ENCODE results near the gene B3GAT2. TPM values are rescaled to one million over a fixed set of nuclear protein-coding genes. Genes with fewer than 3 reads are reported as not detected.

The B3GAT2 gene
- polyA plus RNA-seq, 3 donors: 1.0 to 1.3 (median 1.3) TPM

DNA sequence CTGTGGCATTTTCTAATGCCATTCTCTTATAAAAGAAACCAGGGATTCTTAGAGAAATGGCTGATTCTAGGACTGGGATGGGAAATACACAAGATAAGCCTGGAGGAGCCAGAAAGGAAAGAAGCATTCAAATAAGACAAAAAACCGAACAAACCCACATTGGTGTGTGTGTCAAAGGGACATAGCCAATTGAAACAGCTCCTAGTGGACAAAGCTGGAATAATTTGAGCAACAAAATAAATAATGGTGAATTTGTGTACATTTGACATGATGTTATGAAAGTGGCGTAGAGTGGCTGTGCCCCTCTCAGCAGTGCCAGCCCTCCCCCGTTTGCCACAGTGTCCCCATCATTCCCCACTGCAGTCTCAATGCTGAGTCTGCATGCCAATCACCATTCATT lies 55.5 kb downstream of the B3GAT2 start:
- no peak for DNase-seq

DNA sequence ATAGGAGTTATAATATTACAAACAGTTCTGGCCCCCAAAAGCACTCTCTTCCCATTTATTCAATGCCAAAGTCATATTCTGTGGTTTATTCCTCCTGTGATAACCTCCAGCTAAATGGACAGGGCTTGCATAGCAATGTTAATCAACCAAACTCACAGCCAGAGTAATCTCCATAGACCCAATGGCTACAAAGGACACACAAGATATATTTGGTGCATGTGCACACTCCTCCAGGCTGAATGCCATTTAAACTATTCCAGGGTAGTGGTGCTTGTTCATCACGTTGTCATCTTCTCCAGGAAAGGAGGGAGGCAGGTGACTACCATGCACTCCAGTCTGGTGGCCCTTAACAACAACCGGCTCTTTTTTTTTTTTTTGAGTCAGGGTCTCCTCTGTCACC lies 56.8 kb downstream of the B3GAT2 start:
- DNase-seq: no peak

DNA sequence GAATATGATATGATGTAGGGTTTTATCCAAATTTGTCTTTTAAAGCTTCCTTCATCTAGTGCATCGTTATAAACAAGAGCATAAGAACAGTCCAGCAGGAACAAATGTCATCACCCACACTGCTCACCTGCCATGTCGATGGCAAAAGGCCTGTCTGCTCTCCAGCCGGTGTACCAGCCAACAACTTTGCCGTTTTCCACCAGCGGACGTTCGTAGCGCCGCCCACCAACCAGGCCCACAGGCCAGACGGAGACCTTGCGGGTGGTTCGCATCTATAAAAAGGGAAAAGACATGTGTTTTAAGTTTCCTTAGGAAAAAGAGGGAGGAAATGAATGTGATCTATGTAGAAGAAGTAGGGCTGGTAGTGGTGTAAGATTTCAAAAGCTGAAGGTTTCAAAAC lies 62.9 kb downstream of the B3GAT2 start:
- no peak for DNase-seq

DNA sequence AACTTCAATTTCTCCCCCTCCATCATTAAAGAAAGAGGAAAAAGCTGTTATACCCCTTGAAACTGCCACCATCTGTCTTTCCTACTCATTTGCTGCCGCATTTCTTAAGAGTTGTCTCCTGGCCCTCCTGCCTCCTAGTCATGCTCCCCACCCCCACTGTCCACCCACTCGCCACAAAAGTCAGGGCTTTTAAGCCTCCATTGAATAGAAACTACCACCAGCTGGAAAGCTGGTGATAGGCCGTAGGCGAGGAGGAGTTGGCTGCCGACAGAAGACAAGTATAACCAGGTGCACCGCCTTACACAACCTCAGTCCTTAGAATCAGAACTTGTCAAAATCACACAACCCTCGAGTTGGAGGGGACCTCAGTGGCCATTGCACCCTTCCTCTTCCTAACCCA lies 67.6 kb downstream of the B3GAT2 start:
- DNase-seq: no peak

DNA sequence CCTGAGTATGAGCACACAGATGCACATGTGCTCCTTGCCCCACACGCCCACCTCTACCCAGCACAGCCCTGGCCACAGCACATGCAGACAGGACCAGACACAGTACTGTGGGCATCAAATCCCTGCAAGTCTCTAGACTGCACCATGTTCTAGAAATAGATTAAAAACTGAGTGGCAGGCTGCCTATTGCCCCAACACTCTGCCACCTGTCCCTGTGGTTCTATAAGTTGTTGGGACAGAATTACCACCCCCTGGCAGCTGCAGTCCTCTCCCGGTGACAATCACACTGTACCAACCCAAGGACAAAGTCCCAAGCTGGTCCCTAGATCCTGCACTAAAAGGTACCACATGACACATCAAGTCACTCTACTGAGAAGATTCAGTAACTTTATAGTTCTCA lies 70.2 kb downstream of the B3GAT2 start:
- no peak for DNase-seq

DNA sequence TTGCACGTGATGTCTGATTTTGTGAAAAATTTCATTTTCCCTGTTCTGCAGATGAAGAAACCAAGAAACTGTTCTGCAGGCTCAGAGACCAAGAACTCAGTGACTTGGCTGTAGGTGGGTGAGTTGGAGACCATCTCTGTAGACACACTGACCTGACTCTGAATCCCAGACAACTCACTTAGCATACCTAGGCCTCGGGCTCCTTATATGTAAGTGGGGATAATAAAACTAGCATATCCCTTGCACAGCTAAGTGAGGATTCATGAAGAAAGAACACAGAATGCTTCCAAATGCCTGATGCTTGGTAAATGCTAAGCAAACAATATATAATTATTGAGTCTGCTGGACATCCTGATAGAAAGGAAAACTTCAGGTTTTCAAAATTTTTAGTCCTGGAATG lies 70.8 kb downstream of the B3GAT2 start:
- DNase-seq: no peak

DNA sequence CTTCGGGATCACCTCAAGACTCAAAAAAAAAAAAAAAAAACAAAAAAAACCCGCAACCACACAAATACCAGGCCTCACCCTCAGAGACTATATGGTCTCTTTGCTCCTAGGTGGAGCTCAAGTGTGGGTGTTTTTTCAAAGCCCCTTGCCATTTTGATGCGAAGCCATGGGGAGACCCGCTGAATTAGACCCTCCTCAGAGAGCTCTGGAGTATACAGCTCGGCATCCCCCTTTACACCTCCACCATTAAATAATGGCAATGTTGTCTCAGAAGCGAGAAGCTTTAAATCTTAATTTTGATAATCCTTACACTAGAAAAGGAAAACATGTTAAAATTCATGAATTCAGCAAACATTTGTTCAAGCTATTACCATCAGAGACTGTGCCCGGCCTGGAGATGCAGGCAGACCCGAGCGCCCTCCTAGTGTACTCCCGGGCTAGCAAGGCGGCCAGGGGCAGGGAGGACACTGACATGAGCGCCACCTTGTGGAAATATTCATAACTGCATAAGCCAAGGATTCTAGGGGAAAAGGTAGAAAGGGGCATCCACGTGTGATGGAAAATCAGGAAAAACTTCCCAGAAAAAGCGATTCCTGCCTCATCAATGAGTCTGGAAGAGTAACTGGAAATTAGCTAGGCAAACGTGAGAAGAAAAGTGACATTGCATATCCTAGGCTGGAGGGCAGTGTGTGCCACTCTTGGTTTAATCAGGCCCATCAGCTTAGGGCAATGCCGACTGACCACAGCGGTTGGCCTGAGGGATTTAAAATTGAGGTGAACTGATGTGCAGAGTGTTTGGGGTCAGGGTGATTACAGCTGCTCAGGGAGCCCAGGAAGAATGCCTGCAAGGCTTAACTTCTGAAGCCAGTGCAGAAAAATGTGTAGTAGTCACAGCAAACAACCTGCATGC lies 72.5 kb downstream of the B3GAT2 start:
- peak; percentile 24 for DNase-seq

DNA sequence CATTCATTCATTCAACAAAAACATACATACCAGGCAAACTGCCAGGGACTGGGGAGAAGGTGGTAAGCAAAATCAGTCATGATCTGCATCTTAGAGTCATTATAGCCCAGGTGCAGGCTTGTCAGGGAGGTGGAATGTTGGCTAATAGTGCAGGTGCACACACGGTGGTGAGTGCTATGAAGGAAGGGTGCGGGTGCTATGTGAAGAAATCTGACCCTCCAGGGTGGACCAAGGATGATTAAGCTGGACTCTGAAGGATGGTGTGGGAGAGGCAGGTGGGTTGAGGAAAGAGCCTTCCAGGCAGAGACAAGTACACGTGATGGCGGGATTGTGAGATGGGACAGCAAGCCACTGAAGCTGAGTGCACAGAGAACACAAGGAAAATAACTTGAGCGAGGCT lies 77.4 kb downstream of the B3GAT2 start:
- no peak for DNase-seq

DNA sequence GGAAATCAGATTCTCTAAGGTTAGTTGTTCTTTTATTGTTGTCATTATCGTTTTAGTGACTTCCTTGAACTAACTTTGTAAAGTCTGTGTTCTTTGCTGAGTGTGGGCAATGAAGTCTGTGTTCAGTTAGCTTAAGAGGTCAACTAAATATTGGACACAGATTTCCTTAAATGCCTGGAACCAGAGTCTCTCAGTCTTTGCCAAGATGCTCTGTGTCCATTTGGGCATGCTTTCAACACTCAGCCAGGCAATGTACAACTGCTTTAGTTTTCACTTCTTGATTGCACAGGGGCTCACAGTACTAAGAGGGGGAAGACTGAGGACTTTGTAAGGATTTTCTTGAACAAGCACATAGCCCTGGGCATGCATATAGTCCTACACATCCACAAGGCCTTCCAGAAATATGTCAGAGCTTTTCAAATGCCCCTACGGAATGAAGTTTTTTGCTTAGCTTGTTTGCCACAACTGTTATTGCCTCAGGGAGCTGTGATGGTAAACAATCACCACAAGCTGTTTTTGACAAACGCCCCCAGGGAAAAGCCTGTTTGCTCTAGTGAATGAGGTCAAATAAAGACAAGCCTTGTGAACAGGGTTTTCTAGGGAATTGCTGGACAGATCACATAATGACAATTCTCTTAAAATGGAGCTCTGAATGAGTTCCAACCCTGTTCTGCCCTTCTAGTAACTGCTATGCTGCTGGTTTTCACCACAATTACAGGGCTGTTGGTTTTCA lies 82.5 kb downstream of the B3GAT2 start:
- DNase-seq: no peak

DNA sequence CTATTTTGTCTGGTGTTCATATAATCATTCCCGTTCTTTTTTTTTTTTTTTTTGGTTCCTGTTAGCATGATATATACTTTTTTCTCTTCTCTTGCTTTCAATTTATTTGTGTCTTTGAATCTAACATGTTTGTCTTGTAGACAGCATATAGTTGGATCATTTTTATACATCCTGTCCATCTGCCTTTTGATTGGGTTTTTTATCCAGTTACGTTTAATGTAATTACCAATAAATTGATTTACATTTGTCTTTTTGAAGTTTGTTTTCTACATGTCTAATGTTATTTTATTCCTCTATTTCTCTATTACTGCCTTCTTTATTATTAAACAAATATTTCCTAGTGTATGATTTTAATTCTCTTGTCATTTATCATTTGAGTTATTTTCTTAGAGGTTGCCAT lies 84.4 kb downstream of the B3GAT2 start:
- DNase-seq: no peak

DNA sequence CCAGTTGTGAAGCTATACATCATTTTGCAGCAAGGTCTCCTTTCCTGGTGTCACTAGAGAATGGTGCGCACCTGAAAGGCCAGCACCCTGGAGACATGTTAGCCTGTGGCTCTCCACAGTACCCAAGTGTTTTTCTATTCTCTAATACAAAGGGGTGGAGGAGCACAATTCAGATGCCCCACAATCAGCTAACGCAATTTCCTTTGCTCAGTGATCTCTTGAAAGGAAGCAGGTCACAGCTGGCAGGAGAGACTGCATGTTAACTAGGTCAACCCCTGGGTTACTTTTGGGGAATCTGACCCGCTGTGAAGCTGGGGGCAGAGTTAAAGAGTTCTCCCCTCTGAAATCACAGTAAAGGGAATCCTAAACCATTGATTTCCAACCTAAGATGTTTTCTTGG lies 92.5 kb downstream of the B3GAT2 start:
- DNase-seq: no peak

DNA sequence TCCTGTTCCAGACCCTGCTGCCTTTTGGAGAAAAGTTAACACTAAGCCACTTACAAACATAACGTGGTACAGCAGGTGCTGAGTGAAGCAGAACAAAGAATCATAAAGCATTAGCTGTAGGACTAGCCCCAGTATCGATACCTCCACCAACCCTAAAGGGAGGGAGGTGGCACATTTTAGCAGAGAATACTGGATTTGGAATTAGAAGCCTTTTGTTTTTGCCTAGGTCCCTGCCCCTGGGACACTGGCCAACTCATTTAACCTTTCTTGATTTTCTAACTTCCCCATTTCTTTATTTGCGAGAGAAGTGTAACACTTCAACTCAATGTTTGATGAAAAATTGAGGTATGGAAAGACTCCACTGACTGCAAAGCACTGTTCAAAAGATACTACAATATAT lies 93.5 kb downstream of the B3GAT2 start:
- DNase-seq: no peak

DNA sequence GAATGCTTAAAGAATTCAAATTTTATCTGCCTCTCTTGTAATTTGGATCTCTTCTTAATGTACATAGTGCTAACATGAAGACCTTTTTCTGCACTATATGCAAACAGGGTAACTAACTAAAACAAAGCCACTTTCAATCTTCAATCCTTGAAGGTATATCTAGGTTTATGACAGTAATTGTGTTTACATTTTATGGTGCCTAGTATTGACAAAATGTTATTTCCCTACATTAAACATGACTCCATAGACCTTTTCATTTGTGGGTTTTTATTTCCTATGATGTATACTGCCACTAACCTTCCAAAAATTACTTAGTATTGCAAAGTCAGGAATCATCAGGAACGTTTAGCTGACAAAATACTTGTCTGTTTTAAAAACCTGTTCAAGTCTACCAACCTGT lies 95.9 kb downstream of the B3GAT2 start:
- no peak for DNase-seq

DNA sequence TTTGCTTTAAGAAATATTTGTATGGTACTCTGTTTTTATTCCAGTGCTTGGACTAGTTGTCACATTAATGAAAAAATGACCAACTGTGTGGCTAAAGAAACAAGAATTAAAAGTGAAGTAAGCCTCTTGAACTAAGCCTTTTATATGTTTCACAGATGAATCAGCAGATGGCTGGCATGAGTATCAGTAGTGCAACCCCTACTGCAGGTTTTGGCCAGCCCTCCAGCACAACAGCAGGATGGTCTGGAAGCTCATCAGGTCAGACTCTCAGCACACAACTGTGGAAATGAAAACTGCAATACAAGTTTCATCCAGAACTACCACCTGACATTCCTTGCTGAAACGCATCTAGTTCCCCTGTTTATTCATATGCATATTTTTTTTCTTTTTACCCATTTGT lies 96.8 kb downstream of the B3GAT2 start:
- no peak for DNase-seq

DNA sequence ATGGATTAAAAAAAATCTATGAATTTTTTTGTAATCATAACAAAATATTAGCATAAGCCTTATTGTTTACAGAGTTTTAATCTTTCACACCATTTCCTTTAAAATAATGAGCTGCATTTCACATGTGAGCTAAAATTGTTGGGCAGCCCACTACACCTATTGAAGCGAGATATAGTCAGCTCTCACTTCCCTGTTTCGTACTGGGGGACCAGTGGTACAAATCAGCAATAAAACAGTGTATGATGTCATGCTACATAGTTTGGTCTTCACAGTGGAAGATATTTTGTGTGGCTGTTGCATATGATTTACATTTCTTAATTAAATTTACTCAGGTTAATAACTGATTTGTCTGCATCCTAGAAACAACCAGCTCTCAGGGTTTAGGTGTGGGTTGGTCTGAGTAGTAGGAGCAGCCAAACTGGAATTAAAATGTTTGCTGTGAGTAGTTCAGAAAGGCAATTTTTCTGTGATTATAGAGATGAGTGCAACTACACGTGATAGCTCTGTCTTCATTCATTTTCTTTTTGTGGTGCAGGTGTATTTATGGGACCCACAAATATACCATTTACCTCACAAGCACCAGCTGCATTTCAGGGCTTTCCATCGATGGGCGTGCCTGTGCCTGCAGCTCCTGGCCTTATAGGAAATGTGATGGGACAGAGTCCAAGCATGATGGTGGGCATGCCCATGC lies 99.3 kb downstream of the B3GAT2 start:
- DNase-seq: no peak

DNA sequence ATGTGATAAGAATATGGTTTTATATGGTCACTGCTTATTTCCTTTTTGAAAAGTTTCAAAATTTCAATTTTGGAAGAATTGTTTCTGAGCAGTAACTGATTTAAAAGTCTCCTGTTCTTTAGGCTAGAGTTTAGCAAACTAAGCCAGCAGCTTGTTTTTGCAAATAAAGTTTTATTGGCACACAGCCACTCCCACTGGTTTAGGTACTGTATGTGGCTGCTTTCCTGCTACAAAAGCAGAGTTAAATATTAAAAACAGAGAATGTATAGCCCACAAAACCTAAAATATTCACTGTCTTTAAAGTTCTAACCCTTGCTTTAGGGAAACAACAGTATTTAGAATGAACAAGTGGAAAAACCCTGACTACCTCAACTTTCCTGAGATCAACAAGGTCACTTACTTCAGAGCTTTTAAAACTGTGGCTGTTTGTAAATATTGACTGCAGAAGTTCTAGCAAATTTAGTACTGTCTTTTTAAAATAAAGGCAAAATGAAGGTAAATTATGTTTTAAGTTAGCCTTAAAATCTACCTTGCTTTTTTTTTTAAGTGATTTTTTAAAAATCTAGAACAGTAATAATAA lies 104.1 kb downstream of the B3GAT2 start:
- DNase-seq: no peak

DNA sequence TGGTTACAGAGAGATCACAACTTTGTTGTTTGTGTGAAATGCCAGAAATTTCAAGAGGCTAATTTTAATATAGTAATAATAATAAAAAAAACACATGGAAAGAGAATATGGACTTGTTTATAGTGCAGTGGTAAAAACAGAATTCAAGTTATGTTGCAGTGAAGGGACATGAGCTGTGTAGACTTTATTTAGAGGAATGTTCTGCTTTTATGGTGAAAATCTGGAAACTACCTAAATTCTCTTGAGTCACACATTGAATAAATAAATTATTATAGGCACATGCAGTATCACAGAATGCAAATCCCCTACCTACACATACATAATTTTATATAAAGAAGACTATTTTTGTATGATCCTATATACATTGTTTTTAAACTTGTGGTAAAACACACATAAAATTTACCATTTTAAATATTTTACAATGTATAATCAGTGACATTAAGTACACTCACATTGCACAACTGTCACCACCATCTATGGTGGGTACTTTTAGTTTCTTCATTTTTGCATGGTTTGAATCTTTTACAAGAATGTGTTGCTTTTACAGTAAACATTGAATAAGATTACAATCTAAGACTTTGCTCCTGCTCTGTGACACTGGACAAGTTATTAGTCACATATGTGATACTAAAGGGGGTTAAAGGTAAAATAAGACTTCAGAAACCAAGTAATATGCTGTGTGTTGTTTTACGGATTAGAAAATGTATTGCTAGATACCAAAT lies 107.4 kb downstream of the B3GAT2 start:
- DNase-seq: no peak

DNA sequence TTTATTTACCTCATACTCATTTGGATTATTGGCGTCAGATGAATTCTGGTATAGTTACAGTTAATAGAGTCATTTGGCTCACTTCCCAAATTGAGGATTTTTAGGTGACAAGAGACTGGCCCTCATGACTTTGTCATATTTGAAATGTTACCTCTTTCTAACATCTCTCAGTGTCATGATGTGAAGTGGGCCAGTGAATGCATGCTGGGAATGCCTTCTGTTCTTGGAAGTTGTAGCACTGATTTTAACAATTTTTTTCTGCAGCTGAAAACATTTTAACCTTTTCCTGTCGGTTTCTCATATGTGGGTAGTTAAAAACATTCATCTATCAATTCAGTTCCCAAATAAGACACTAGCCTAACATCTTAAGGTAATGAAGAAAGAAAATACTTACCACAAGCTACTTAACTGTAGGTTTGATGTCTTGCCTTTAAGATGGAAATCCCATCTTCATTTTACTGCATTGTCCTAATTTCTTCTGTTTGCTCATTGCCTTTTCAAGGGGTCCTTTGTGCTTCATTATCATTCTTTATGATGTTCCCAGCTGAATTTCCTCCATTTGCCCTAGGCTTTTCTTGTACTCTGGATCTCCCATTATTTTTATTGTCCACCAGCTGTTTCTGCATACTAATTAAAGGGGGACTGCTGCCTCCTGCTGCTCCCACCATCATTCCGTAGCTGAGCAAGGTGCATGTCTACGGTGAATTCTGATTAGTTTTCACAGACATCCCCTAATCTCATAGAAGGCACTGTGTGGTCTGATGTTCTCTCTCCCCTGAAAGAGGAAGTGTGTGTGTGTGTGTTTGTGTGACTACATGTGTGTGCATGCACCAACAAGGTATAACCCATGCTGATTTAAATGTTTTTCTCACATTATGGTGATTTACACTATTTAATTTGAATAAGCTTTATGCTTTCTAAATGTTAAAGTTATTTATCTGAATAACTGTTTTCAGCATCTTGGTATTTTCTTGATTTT lies 109.5 kb downstream of the B3GAT2 start:
- DNase-seq: no peak

DNA sequence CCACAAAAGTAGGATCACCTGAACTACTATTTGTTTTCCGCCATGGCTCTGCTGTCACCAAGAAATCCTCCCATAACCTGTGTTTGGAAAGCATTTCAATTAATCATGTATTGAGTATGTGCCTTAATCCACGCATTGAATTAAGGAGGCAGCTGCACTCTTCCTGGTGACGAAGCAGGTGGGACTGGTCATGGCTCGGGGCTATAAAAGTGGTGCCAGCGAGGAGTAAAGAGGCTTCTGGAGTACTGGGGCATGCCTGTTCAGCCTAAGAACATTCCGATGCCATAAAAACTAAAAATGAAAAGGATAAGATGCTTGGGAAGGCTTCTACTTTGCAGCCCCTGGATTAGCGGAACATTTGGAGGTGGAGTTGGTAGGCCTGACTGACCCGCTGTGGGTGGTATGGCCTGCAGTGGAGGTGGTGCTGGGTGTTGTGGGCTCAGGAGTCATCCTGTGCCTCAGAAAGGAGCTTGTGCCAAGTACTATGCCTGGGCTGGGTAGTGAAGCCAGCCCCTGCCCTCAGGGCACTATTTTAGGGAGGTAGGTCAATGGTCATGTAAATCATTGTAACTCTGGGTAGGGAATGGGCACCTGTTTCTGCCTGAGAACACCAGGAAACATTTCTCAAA lies 110.5 kb downstream of the B3GAT2 start:
- peak; percentile 7 for DNase-seq

DNA sequence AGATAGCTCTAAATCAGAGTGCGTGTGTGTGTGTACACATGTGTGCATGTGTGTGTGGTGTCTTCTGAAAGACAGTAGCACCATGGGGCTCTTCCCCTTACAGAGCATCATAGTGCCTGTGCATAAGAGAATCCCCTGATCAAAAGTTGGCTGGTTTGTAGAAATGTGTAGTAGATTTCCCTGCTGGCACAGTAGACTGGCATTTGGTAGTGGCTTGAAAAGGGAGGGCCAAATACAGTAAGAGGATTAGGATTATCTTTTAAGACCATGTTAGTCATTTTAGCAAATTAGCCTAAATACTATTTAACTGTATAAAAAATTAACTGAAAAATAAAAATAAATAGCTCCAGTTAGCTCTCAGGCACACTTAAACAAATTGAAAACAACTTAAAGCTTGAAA lies 112.6 kb downstream of the B3GAT2 start:
- no peak for DNase-seq

All from renal pelvis (tissue), 4 donors.